ENCODE measurements around the gene C19orf12.

Gene C19orf12

GRCh38 chr19:29695765-29696564 is 19.1 kb downstream of the C19orf12 start:
- no peak for DNase-seq (ENCODE audit: low spot score)

GRCh38 chr19:29694669-29695627 is 20.1 kb downstream of the C19orf12 start:
- DNase-seq (ENCODE audit: low spot score): peak; percentile 96

GRCh38 chr19:29694161-29694560 is 20.9 kb downstream of the C19orf12 start:
- DNase-seq (ENCODE audit: low spot score): no peak

GRCh38 chr19:29690842-29691241 is 24.2 kb downstream of the C19orf12 start:
- DNase-seq (ENCODE audit: low spot score): no peak

- DNase-seq (ENCODE audit: low spot score): no peak
Measured at GRCh38 chr19:29687897-29688728, 26.9 kb downstream of the C19orf12 start.

GRCh38 chr19:29687244-29687896 is 27.7 kb downstream of the C19orf12 start:
- DNase-seq (ENCODE audit: low spot score): no peak

- no peak for DNase-seq (ENCODE audit: low spot score)
Measured at GRCh38 chr19:29686285-29686805, 28.7 kb downstream of the C19orf12 start.

GRCh38 chr19:29685326-29685725 is 29.7 kb downstream of the C19orf12 start:
- no peak for DNase-seq (ENCODE audit: low spot score)

GRCh38 chr19:29683009-29683408 is 32.1 kb downstream of the C19orf12 start:
- DNase-seq (ENCODE audit: low spot score): no peak

GRCh38 chr19:29682236-29682895 is 32.7 kb downstream of the C19orf12 start:
- no peak for DNase-seq (ENCODE audit: low spot score)

- DNase-seq (ENCODE audit: low spot score): no peak
Measured at GRCh38 chr19:29681422-29682235, 33.4 kb downstream of the C19orf12 start.

GRCh38 chr19:29680937-29681336 is 34.1 kb downstream of the C19orf12 start:
- DNase-seq (ENCODE audit: low spot score): no peak

GRCh38 chr19:29680447-29680846 is 34.6 kb downstream of the C19orf12 start:
- DNase-seq (ENCODE audit: low spot score): no peak

- DNase-seq (ENCODE audit: low spot score): no peak
Measured at GRCh38 chr19:29679598-29680210, 35.4 kb downstream of the C19orf12 start.

- DNase-seq (ENCODE audit: low spot score): peak; percentile 17
Measured at GRCh38 chr19:29678484-29679106, 36.5 kb downstream of the C19orf12 start.

GRCh38 chr19:29677001-29677817 is 37.9 kb downstream of the C19orf12 start:
- no peak for DNase-seq (ENCODE audit: low spot score)

GRCh38 chr19:29676586-29676985 is 38.5 kb downstream of the C19orf12 start:
- DNase-seq (ENCODE audit: low spot score): no peak

GRCh38 chr19:29675650-29676186 is 39.3 kb downstream of the C19orf12 start:
- no peak for DNase-seq (ENCODE audit: low spot score)
